Endometrium (tissue), 2 donors: ENCODE results near the gene OMD.
A peak's percentile ranks its signal among the peaks of the same experiment; 100 is the strongest.

ENCODE experiments used
- FAIRE-seq: peaks from 2 replicates; lab custom pipeline; 2012; peaks lifted over from hg19 to GRCh38; lab: Jason Lieb, UNC
- donor health status: control.
- donor health status: control.

The OMD gene

DNA sequence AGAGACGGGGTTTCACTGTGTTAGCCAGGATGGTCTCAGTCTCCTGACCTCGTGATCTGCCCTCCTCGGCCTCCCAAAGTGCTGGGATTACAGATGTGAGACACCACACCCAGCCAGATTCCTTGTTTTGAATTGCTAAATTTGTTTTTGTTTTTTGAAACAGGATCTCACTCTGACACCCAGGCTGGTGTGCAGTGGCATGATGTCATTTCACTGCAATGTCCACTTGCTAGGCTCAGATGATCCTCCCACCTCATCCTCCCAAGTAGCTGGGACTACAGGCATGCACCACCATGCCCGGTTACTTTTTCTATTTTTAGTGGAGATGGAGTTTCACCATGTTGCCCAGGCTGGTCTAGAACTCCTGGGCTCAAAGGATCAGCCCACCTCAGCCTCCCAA lies 13.1 kb downstream of the OMD start:
- FAIRE-seq = peak; percentile 26

DNA sequence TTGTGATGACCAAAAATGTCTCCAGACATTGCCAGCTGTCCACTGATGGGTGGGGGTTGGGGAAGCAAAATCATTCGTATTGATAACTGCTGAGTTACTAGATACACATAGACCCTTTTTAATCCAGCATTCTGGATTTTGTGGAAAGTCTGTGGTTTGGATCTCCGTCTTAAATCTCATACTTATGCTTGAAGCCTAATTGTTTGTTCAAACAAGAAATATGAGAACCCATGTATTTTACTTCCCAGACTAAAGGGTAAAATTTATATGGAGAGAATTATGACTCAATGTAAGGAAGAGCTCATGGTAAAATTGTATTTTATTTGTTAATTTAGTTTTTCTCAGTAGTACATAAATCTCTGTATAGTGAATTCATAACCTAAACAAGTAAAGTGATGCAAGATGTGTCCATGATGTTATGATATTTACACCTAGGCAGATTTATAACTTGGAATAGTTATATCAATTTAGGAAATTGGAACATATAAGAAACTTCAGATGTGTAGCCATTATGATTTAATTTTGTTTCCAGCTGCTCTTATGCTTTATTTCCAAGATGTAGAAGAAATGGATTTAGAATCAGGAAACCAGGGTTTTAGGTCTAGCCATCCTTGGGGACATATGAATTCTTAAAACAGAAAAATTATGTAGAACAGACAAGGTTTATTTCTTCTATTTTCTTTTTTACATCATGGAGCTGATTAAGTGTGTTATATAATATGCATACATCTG lies 15.4 kb downstream of the OMD start:
- no peak for FAIRE-seq

DNA sequence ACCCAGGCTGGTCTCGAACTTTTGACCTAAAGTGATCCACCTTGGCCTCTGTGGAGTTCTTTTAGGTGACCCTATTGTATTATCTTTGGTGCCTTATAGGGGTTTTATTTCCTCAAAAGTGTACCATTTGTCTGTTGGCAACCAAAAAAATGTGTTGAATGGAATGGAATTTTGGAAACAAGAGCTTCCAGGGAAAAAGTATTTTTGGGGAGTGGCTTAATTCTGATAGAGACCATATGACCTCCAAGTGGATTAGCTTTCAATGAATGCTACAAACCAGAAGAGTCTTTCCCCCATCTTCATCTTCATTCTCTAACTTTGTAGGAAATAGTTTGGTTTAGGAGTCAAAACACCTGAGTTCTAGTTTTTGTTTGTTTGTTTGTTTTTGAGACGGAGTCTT lies 16.5 kb downstream of the OMD start:
- FAIRE-seq = no peak

DNA sequence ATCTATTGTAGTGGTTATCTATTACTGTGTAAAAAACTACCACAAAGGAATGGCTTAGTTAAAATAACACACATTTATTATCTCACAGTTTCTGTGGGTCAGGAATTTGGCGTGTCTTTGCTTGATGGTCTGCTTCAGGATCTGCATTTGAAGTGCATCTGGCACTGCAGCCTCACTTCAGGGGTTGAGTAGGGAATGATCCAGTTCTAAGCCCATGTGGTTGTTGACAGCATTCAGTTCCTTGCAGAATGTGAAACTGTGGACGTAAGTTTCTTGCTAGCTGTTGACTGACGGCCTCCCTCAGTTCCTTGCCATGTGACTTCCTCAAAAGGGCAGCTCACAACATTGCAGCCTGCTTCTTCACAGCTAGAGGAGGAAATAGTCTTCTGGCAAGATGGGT lies 17.8 kb downstream of the OMD start:
- FAIRE-seq = no peak

DNA sequence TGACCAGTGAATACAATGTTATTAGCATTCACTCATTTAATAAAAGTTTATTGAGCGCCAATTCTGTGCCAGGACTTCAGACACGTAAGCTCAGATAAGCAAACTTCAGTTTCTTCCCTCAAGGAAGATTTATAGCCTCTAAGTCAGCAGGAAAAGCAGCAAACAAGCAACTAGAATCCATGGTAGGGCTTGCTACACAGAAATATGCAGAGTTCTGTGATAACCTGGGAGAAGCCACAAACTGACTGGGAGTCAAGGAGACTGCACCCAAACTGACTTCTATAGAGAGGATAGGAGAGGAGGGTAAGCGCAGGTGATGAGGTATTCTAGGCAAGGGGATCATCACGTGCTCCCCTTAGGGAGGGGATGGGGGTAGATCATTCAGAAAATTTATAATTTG lies 18.5 kb downstream of the OMD start:
- FAIRE-seq = no peak

DNA sequence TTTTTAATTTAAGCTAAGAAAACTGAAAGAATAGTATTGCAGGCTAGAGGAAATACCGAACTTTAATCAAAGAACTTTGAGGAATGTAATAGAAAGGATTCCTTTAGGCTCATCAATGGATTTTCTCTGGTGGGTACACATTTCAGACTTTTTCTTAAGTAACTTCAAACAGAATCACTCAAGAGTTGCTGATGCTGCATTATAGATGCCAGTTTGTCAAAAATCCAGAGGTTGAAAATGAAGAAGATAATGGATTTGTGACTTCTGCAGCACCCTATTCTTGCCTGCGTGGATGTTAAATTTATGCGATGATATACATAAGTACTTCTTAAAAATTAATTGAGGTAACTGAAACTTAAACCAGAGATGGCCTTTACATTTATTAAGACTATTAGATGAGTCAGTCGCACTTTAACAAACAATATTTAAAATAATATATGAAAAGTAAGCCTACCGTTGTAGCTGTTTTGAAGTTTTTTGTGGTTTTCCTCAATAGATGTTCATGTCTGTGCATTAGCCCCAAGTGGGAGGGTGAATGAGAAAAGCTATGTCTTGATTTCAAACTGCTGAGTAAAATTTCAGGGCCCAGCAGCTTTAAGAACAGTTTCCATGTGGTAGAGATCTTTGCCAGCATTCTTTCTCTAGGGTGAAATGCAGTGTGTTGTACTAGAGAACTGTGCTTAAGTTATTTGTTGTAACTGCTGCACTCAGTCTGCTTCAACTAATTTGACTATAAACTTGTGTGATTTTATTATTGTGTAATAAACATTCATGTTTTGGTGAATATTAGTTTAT lies 20.0 kb downstream of the OMD start, which contains the start of gene OGN:
Gene OGN (minus strand): TSS at position 537 of the 795 bp plus-strand sequence. CDS start 1,171 bp downstream, outside the sequence.
- FAIRE-seq = no peak

DNA sequence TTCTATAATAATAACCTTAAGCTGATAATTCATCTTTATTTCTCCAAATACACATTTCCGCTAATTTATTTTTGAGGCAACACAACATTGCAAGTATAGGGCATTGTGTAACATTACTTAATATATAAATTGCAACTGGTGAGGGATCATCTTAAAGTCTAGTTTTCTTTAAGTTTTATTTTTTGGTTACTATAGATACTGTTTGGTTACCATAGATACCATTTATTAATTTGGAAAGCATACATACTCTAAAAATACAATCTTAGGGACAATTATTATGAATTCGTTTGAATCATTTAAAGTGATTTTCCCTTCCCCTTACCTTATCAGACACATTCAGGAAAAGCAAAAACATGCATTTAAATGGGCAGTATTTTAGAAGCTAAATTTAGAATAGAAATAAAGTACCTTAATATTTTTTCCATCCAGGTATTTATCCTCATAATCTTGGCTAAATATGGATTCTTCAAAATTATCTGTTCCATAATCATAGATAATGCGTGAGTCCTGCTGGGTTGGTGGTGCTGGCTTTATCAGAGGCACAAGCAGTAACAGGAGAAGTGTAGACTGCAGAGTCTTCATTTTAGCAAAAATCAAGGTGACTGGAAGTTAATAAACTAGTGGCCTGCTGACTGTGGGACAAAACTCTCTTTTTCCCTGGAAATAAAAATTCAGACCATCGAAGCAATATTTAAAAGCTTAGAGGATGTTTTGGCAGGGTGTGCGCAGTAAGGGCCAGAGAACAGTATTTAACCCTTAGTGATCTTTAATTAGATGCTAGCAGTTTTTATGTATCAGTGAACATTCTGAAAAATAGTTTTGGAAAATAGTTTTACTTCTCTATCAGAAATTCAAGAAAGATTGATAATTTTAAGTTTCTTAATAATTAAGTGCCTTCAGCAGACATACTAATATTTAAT lies 21.2 kb downstream of the OMD start:
- FAIRE-seq = peak; percentile 86

DNA sequence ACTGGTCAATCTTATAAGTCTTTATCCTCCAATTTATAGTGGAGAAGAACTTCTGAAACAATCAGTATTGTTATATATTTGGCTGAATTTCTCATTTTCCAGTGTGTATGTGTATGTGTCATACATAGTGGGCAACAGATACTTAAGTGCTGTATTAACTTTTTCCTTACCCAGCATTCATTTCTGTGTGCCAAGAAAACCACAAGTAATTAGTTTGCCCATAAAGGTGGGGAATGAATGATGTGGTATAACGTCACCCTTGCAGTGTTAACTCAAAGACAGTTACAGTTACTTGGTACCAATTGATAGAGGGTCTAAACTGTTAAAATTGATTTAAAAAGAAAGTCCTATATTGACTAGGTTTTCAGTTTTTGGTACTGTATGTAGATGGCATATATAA lies 21.9 kb downstream of the OMD start:
- FAIRE-seq = no peak

DNA sequence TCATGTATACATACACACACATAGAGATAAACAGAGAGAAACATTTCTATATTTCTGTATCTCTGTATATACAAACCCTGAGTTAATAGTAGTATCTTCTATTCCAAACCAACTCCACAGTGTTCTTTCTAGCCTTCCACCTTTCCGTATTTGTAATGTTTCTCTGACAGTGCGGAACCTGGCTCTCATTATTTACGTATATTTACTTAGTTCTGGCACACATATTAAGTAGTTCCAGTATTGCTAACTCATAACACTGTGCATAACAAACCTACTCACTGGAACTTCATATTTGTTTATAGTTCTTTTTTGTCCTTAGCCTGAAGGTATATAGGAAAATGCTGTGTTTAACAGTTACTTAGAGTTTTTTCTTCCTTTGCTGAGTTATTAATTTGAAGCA lies 26.4 kb downstream of the OMD start:
- no peak for FAIRE-seq

DNA sequence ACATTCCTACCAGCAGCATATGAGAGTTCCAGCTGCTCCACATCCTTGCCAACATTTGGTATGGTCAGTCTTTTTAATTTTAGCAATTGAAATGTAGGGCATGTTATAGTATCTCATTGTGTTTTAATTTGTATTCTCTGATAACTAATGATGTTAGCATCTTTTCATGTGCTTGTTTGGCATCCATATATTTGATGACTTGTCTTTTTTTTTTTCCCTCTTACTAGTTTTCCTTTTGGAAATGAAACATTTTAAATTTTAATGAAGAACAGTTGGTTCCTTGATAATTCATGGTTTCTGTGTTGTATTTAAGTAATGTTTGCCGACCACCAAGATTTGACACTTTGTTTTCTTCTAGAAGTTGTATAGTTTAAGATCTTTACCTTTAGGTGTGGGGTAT lies 28.7 kb downstream of the OMD start:
- FAIRE-seq = no peak

DNA sequence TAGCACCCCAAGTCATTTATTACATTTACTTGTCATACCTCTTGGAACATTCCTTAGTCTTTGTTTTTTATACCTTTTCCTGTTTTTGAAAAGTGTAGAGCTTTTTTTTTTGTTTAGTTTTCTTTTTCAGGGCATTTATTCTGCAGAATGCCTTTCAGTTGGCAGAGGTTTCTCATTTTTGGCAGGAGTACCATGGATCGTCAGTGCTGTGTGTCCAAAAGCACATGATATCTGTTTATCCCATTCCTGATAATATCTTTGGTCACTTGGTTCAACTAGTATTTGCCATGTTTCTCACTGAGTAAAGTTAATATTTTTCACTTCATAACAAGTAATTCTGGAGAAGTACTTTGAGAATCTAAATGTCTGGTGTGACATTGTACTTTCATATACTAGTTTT lies 30.6 kb downstream of the OMD start:
- FAIRE-seq = no peak

DNA sequence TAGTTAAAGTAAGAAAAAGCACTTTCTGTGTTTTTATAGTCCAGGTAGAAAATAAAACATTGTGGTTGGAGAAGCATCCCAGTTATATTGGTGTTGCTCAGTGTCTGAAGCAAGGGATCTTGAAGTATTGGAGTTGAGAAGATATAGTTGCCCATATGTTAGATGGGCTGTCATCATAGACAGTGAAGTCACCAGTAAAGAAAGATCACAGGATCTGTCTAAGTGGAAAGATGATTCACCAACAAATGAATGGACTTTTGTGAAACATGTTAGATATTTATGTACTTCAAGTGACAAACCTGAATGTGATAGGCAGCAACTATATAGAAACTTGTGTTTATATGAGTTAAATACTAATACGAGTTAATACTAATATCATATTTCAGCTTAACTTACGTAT lies 31.6 kb downstream of the OMD start:
- no peak for FAIRE-seq

DNA sequence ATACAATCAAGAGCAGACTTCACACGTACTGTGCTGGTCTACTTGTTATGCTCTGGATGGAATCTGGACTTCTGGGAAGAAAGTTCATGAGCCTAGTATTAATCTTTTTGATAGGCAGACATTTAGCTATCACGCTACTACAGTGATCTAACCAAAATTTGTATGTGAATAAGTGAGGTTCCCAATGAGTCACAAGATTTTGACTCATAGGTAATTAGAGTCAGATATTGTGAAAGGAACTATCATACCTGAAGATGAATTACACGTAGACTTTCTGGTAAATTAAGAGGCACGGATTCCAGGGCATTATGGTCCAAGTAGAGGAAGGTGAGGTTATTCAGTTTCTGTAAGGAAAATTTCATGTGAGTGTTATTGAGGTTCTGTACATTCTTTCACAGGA lies 38.3 kb downstream of the OMD start:
- no peak for FAIRE-seq

DNA sequence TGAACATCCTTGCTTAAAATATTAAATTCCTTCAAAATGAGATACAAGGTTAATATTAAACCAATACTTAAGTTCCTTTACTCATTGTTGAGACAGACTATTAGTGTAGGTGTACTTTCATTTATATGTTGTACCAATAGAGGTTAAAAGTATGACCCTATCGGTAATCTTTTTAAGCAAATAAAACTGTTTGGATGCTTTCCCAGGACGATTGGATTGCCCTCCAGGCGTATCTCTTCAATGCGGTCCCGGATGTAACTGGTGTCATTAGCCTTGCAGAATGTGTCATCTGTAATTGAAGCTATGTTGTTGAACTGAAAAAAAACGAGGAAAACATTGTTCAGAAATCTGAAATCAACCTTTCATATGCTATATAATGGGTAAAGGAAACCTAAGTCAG lies 38.8 kb downstream of the OMD start:
- no peak for FAIRE-seq

DNA sequence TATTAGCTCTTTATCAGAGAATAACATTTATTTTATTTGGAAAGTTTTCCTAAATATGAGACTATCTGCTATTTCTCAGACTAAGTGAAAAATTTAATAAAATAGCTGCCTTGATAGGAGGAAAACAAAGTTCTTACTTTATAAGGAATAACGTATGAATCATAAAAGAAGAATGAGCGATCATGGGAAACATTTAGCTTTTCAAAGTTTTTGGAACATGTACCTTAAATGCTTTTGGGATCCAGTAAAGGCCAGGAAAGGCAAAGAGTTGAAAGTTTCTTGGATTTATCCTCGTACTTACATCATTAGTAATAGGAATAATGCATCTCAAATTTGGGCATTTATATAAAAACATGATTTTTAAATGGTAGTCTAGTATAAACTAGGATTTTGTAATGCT lies 39.3 kb downstream of the OMD start:
- peak; percentile 8 for FAIRE-seq

DNA sequence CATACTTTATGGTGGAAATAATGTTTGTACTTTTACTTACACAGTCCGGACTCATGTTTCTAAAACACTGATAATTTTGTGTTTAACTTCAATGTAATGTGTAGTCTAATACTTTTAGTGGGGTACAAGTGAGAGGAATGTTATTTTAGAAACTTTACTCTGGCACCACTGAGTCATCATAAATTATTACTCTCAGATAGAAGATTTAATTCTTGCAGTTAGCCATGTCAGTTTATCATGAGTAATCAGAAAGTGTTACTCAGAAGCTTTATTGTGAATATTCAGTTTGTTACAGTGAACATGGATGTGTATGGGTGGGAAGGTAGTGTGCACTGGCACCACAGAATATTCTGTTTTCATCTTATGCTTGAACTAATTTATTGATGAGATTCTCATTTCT lies 39.9 kb downstream of the OMD start:
- FAIRE-seq = no peak

DNA sequence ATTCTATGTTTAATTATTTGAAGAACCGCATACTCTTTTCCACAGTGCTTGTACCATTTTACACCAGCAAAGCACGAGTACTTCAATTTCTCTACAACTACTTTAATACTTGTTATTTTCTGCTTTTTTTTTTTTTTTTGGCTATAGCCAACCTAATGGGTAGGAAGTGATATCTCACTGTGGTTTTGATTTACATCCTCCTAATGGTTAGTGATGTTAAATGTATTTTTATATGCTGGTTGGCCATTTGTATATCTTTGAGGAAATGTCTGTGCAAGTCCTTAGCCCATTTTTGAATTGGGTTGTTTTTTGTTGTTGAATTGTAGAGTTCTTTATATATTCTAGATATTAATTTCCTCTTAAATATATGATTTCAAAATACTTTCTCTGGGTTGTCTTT lies 42.5 kb downstream of the OMD start:
- no peak for FAIRE-seq

DNA sequence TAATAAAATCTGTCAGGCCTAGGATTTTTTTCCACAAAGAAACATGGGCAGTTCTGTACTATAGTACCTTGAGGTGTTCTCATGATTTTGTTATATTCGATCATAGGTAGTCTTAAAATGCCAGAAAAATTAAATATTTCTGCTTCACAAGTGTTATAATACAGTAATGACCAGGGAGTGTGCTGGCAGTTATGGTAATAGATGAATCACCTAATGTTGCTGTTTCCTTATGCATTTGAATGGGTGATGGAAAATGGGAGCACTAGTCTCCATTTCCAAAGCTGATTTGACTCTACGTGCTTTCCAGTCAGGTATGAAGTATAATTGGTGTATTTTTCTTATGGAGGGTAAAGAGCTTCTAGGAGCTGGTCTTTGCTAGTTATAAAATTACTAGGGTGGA lies 43.7 kb downstream of the OMD start:
- no peak for FAIRE-seq

DNA sequence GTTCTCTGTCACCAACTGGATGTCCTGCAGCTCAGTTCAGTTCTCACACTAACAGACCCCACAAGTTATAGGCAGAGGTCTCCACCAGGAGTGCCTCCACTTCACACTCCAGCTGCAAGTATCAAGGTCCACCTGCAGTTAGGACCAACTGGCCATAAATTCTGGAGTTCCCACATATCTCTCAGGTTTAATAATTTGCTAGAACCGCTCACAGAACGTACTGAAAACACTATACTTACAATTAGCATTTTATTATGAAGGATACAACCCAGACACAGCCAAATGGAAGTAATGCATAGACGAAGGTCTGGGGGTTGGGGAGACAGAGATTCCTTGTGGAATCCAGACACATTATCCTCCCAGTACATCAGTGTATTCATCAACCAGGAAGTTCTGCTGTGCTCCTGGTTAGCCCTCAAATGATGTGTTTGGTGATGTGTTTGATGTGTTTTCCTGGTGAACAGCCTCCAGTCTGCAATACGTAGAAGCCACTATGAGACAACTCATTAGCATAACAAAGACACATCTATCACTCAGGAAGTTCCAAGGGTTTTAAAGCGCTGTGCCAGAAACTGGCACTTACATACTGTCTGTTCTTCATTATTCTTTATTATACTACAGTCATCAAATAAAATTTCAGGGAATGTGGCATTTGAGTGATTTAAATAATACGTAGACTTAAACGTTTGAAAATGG lies 45.3 kb downstream of the OMD start:
- FAIRE-seq = no peak

DNA sequence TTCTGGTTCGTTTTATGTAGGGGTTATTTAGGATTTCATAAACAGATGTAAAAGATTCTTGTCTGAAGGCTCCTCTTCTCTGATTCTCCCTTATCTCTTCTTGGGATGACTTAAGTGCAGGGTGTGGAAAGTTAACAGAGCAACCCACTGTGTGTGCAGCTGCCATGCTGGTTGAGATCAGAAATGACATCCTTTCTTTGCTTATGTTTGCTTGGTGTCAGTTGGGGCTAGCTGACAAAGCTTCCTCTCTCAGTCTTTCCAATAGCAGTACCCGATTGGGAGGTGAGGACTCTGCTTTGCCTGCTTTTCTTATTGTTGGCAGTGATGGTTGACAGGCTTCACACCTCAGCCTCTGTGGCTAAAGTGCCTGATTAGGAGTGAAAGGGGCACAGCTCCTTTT lies 46.4 kb downstream of the OMD start:
- no peak for FAIRE-seq

DNA sequence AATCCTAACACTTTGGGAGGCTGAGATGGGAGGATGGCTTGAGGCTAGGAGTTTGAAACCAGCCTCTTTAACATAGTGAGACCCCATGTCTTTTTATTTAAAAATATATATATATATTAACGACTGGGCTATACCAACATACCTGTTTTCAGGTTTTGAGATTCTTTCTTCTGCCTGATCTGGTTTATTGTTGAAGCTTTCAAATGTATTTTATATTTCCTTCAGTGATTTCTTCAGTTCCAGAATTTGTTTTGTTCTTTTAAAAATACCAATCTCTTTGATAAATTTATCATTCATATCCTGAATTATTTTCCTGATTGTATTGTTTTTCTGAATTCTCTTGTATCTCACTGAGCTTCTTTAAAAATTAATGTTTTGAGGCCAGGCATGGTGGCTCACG lies 51.1 kb downstream of the OMD start:
- FAIRE-seq = no peak

DNA sequence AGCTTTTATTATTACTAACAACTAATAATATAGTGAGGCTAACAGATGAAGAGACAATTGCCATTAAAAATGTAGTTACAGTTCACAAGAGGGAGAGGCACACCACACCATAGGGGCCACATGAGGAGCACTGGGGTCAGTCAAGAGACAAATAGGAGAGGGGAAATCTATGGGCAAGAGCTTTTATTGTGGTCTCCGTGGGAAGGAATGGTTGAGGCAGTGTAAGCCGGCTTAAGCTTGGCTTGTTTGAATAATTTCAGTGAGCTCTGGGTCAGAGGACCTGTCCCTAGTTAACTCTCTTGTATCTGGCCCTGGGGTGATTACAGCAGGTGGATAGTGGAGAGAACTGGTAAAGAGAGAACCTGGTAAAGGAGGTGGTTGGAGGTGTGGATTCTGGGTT lies 55.2 kb downstream of the OMD start:
- FAIRE-seq = no peak
